ENCODE results near the gene ANKRD40.

- TF ChIP-seq GATA3 (IDR thresholded peaks at IDR 0.05; ENCODE audit: low read depth, low read length) (no peak), GATA2 (IDR thresholded peaks at IDR 0.05; ENCODE audit: low read depth, low read length) (no peak)
Observed at GRCh38 chr17:50697663-50698272, 9.9 kb downstream of the ANKRD40 start.
